GM19463 (cell line): ENCODE results near the gene AHNAK.
A peak's percentile ranks its signal among the peaks of the same experiment; 100 is the strongest.
"Not testable (repeated sequence)": the region's sequence is repeated elsewhere in the genome, so short reads cannot be mapped to it uniquely, and the experiment has no call there.

ENCODE experiments used
- ATAC-seq: cut with Tn5 transposase; IDR thresholded peaks from one replicate; pipeline ENCODE4 v1.9.1; 2021; ENCODE audit warnings: mild to moderate bottlenecking, moderate library complexity; ENCODE audit not compliant: unreplicated experiment

The AHNAK gene

DNA sequence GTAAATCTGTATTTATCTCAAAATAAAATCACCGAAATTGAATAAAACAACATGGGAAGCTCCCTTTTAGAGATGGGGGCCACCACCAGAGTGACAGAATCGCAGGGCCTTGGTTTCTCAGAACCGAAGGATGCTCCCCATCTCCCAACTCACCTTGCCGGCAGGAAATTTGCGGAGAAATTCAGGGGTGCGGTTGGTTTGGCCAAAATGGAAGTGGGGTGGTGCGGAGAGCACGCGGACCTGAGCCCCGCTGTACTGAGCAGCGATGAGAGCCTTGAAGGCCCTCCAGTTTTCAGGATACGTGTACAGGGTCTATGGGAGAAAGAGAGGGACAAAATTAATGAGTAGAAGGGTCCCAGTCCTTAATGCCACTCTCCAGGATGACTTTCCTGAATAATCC, 25.8 kb upstream of the AHNAK start:
- ATAC-seq = no peak

DNA sequence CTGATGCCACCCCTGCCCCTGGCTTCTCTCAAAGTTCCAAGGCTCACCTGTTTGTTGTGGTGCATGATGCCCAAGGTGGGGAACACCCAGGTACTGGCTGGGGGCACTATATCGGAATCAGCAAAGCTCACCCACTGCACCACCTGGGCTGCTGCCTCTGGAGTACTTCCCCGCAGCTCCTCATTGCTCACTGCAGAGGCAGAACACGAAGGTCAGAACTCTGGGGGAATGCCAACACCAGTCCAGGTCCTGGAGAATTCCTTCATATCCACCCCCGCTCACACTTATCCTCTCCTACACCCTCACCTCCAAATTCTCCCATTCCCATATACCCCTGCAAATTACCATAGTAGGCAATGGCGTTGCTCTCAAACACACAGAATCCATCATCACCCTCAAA, 24.9 kb upstream of the AHNAK start:
- not testable (repeated sequence) for ATAC-seq

DNA sequence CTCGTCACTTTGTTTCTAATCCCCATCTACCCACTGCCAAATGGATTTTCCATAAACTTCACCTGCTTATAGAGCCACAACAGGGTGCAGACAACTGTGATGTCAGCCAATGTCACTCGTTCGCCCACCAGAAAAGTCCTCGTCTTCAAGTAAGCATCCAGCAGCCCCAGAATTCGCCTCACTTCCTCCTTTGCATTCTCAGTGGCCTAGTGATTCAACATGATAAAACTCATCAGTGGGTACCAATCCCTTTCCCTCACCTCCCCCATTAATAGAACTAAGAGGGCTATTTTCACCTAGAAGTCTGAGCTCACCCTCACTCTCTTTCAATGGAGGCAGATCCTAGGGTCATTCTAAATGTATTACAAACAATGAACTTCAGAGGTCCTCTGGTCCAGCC, 24.3 kb upstream of the AHNAK start:
- not testable (repeated sequence) for ATAC-seq

DNA sequence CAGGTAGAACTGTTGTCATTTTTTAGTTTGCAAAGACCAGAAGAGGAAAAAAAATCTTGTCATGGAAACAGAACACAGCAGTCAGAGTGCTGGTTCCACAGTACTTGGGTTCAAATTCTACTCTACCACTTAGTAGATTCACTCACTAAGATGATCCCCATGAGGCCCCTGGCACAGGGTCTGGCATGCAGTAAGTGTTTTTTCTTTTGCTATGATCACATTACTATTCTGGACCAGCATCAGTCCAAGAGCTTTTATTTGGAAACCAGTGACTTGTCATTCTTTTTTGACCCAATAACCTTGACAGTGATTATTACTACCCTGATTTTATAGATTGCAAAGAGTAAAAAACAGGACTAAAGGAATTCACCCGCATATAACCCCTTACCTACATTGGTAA, 23.0 kb upstream of the AHNAK start:
- no peak for ATAC-seq

DNA sequence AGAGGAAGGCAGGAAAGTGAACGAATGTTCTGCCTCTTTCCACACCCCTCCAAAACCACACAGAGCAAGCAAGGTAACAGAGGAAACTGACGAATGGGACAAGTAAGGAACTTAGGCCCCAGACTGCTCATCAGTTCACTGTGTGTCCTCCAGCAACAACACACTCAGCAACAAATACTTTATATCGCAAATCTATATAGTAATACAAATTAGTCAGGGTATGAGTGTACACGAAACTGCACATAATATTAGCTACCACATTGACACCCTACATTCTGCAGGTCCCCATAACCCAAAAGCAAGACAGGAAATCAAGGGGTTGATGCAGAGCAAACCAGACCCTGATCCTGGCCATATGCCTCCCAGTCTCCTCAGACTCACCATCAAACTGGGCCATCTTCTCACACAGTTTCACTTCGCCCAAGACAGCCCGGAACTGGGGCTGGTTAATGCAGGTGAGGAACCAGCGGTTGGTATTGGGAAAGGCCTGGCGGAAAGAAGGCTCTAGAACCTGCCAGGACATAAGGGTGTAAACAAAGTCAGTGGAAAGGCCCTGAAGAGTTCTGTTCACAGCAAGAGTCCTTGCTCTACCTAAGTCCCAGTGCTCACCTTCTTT, 20.5 kb upstream of the AHNAK start:
- no peak for ATAC-seq

DNA sequence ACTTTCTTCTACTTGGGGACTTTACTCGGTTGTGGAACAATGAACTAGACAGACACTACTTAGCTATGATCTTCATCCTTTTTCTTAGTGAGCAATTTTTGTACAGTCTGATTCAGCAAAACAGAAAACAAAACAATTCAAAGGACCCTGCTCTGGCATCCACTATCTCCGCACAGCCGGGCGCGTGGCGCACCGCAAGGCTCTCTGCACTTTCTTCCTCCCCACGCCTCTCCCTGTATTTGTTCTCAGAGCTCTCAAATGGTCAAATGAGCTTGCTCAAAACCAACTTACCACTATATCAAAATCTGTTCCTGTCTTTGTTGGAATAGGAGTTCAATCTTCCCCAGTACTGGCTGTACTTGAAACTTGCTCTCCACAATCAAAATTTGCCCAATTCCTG, 19.6 kb upstream of the AHNAK start:
- no peak for ATAC-seq

DNA sequence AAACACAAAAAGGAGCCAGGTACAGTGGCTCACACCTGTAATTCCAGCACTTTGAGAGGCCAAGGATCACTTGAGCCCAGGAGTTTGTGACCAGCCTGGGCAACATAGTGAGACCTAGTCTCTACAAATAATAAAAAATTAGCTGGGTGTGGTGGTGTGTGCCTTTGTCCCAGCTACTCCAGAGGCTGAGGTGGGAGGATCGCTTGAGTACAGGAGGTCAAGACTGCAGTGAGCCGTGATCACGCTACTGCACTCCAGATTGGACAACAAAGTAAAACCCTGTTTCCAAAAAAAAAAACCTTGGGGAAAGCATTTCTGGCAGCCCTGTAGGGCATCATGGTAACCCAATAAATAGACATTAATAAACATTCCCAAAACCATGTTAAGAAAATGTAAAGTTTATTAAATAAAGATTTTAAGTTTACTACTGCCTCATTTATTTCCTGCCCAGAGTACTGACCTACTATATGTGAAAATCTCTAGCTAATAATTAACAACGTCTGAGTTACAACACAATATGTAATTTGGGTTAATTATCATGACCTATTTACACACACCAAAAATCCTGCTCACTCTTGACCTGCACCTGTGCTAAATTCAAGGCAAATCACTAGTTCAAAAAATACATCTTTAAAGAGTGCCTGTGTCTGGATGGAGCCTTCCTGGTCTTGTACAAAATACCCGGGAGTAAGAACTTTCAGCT, 18.6 kb upstream of the AHNAK start:
- no peak for ATAC-seq

DNA sequence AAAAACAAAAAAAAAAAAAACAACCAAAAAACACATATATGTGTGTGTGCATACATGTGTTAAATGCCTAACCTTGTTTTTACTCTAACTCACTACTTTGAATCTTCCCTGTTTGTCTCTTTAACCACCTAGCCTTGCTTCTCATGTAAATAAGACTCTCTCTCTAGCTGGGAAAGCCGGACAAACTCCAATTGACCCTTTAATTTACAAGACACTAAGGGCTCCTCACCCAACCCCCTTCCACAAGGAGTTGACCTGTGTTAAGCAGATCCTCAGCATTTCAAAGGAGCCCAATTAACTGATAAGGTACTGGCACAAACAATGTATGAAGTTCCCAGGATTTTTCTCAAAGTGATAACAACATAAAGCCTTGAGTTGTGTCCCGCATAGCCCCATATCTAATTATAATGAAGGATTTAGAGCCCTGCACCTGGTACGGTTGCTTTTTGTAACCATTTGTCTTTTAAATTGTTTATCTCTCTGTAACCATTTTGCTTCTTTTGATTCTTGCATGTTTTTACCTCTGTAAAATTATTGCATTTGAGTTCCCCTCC, 15.1 kb upstream of the AHNAK start:
- ATAC-seq = not testable (repeated sequence)

DNA sequence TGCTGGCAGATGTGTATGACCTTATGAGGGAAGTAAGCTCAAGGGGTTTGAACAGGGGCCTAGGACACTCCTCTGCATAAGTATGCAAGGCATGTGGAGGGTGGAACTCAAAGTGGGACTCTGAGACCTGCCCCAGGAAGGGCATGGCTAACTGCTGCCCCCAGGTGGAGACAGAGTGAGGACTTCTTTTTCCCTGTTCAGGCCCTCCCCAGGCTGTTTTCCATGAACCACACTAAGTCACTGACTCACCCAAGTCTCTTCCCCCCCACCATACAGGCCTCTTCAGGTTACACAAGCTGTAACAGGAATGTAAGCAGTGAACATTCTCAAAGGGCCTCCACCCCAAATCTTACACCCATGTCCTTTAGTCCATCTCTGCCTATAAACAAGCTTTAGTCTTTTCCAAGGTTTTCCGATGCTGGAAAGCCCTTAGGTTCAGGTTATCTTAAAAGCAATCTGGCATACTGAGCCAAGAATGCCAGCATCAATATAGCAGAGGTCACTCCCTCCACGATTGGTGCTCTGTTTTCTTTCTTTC, 14.0 kb upstream of the AHNAK start:
- ATAC-seq = no peak

DNA sequence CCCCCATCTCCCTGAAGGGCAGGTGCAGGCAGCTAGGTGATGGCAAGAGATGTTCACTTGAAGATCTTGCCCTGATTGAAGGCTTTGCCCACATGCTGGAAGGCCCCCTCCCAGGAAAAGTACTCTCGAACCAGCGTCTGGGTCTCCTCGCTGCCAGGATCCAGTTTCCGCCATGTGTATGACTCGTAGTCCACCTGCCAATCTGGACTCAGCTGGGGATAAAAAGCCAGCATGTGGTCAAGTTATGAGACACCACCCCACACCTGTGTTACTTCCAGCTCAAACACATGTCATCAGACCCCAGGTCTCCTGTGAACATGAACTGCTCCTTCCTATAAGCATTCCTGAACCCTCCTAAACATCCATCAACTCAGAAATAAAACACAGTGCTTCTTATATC, 13.0 kb upstream of the AHNAK start:
- ATAC-seq = not testable (repeated sequence)

DNA sequence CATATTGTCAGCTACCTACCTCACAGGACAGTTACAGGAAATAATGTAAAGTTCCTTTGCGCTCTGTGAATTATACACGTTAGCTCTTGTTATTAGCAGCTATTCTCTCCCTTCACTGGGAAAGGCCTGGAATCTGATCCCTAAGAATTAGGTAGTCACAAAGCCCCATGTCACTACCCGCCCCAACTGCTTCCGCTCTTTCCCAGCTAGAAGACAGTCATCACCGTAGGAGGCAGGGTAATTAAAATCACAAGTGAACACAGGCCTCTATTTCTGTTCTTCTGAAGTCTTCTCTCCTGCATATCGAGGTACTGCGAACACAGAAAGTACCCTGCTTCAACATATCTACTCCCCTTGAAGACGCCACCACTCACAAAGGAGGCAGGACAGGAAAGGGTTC, 12.6 kb upstream of the AHNAK start:
- no peak for ATAC-seq

DNA sequence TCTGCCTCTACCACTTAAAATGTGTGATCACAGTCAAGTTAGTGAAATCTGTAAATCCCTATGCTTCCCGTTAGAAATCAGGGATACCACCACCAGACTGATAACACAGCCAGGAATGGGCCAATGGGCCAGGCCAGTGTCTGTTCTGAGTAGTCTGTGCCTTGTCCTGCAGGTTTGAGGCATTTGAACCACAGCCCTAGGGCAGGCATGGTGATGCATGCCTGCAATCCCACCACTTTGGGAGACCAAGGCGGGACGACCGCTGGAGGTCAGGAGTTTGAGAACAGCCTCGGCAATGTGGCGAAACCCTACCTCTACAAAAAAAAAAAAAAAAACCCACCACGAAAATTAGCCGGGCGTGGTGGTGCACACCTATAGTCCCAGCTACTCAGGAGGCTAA, 12.1 kb upstream of the AHNAK start:
- no peak for ATAC-seq

DNA sequence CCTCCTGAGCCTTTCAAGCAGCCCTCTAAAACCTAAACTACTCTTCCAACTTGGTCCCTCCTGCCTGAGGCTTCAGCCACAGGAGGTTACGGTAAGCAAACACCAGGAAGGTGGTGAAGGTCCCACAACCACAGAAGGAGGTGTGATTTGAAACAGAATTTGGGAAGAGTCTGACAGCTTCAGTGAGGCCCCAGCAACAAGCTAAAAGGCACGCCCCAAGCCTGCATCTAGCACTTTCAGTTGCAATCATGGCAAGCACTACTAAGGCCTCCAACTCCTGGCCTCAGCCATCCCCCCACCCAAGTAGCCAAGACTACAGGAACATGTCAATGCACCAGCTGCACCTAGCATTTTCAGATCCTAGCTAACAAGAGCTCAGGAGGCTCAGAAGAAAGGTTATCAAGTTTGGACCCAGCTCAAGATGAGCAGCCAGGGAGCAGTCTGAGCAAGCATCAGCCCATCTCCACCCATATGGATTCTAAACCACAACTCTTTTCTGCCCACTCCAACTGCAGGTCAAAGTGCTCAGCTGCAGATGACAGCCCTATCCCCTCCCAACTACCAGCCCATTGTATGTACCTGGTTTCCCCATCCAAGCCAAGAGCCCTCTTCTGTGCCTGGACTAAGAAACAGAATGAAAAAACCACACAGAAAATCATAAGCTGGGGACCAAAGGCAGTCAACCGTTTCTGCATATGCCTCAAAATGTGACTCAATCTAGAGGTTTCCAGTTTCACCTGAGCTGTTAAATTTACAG, 10.4 kb upstream of the AHNAK start:
- no peak for ATAC-seq

DNA sequence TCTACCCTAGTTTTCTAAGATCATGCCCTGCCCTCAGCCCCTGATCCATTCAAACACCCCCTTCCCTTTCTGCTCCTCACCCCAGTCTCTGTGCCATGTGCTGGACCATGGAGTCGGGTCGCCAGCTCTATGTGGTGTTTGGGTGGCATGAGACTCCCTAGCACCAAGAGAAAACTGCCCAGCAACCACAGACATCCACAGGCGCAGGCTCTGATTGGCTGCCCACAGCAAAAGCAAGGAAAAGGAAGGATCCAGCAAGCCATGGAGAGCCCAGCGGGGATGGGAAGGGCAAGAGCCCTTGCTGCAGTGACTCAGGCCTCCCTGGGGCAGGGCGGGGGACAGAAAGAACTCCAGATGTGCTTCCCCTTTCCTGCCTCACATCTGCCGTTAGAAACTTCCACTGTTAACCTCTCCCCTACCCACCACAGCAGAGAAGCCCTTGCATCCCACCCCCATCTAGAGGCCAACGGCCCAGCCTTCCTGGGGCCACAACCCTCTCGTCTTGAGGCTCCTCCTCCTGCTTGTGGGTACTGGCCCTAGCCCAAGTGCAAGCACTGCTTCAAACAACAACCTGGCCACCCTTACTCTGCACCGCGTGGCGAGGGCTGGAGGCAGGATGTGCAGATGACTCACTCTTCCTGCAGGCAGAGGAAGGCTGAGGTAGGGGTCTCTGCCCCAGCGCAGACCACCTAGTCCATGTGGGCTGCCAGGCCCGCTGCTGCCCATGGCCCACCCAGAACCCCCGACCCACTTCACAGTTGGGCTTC, 9.7 kb upstream of the AHNAK start:
- ATAC-seq = peak; percentile 34

DNA sequence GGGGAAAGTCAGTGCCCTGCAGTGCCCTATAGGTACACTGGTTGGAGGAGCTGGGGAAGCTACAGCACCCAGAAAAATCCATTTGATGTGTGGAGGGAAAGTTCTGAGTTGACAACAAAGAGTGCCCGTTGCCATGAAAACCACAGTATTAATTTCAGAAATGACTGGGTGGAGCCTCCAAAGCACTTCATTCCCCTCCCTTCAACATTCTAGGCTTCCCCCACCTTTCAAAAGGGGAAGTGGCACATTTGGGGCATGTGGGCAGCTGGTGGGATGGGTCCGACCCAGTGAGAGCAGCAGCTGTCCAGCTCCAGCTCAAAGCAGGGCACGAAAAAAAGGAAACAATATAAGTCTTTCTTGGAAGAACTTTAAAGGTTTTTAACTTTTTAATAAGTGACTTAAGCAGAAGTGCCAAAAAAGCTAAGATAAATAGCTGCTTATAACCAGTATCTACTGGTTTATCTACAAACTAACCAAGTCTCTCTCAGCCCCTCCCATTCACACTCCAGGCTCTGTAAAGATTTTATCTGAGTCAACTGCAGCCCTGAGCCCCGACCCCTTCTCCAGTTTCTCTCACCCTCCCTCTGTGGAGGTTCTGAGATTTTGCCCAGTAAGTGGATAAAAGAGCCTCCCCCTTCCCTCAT, 9.0 kb upstream of the AHNAK start:
- ATAC-seq = peak; percentile 40

DNA sequence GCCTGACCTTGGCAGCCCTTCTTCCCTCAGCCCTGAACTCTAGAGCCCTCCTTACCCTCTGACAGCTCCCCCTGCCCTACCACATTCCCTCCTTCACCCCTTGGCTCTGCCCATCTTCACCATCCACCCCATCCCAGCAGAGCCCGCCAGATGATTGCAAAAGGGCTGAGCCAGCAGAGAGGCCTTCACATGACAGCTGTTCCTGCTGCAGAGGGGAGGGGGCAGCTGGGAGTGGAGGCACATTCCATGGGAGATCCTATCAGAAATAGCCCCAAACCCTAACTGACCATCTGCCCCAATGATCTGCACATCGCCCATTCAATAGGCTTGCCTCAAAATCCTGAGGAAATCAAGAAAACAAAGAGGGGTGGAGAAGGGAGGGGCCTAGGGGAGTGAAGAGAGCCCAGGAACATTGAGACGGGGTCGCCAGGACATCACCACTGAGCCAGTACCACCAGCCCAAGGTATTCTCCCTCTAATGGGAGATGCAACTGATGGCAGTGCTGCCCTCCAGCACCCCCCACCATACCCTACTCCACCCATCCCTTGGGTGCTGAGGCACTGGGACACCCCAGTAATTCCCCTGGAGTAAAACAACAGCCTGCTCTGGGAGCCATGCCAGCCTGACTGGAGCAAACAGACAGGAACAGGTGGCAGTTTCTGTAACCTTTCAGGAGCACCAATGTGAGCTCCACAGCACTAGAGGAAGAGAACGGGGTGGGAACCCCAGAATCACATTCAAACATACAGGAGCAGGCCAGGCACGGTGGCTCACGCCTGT, 8.0 kb upstream of the AHNAK start:
- no peak for ATAC-seq

DNA sequence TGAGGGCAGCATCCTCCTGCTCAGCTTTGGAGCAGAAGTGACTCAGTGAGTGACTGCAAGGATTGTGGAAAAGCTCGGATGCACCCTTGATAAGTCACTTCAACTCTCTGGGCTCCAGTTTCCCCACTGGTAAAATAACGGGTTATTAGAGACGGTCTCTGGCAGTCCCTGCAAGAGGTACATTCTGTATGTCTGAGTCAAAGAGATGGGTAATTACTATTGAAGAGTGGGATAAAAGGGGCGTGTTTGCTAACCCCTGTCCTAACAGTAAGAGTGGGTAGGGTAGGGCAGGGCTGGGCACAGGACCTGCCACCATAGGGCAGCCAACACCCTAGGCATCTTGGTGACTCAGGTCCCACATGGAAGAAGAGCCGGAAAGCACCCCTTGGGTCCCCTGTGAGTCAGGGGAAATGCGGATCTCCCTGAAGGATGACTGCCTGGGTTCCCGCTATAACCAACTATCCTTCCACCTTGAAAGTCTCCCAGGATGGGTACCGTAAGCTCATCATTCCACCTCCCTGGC, 7.3 kb upstream of the AHNAK start:
- ATAC-seq = no peak

DNA sequence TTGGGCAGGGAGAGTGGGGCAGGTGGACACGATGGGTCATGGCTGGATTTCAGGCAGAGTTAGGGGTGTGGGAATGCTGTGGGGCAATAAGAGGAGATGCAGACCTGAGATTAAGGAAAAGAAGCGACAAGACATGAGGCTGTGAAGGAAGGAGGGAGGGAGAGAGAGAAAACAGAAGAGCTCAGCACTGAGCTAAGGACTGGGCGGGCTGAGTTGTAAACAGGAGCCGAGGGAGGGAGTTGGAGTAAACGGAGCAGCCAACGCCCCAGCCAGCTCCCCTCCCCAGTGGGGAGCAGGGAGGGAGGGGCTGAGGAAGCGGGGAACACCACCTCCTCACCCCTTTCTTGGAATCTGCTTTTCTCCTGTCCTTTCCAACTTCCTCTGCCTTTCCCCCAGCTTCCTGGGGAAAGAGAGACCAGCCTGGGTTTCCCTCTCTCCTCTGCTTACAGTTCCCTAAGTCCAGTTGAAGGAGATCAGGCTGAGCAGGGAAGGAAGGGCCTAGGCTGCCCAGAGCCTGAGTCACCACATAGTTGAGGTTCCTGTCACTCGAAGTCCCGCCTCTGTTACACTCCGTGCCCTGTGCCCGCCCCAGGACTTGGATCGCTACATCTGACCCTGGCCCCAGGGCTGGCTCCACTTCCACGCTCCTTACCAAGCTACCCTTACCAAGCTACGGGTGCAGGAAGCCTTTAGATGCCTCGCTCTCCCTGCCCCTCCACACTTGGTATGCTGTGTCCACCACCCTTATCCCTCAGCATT, 6.7 kb upstream of the AHNAK start:
- no peak for ATAC-seq
